ENCODE results near the gene KAT8.
A peak's percentile ranks its signal among the peaks of the same experiment; 100 is the strongest.

KAT8 gene

GRCh38 chr16:31105677-31106213 lies 11.7 kb upstream of the KAT8 start:
- TF ChIP-seq, protein P1, sequence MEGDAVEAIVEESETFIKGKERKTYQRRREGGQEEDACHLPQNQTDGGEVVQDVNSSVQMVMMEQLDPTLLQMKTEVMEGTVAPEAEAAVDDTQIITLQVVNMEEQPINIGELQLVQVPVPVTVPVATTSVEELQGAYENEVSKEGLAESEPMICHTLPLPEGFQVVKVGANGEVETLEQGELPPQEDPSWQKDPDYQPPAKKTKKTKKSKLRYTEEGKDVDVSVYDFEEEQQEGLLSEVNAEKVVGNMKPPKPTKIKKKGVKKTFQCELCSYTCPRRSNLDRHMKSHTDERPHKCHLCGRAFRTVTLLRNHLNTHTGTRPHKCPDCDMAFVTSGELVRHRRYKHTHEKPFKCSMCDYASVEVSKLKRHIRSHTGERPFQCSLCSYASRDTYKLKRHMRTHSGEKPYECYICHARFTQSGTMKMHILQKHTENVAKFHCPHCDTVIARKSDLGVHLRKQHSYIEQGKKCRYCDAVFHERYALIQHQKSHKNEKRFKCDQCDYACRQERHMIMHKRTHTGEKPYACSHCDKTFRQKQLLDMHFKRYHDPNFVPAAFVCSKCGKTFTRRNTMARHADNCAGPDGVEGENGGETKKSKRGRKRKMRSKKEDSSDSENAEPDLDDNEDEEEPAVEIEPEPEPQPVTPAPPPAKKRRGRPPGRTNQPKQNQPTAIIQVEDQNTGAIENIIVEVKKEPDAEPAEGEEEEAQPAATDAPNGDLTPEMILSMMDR (IDR thresholded peaks at IDR 0.05; ENCODE audit: low read depth, low read length): peak; percentile 82
- H3K4me3 ChIP-seq (ENCODE audit: low read depth, low read length): no peak overlapping the region

DNA sequence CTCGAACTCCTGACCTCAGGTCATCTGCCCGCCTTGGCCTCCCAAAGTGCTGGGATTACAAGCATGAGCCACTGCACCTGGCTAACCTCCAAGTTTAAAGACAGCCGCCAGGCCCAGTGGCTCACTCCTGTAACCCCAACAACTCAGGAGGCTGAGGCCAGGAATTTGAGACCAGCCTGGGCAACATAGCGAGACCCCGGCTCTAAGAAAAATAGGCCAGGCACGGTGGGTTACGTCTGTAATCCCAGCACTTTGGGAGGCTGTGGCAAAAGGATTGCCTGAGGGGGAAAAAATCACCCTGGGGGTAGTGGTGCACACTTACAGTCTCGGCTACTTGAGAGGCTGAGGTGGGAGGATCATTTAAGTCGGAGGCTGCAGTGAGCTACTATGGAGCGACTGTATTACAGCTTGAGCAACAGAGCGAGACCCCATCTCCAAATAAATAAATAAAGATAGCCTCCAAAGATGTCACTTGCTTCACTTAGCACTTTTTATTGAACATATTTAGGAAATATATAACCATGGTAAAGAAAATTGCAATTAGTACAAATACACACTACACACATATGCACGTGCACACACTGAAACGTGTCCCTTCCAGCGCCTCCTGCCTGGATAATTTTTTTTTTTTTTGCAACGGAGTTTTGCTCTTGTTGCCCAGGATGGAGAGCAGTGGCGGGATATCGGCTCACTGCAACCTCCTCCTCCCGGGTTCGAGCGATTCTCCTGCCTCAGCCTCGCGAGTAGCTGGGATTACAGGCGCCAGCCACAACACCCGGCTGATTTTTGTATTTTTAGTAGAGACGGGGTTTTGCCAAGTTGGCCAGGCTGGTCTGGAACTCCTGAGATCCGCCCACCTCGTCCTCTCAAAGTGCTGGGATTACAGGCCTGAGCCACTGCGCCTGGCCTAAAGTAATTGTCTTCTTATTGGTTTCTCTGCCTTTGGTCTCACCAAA lies 10.7 kb upstream of the KAT8 start:
- no peak overlapping the region for H3K4me3 ChIP-seq (ENCODE audit: low read depth, low read length)
- TF ChIP-seq, protein P1 (IDR thresholded peaks at IDR 0.05; ENCODE audit: low read depth, low read length): no peak

DNA sequence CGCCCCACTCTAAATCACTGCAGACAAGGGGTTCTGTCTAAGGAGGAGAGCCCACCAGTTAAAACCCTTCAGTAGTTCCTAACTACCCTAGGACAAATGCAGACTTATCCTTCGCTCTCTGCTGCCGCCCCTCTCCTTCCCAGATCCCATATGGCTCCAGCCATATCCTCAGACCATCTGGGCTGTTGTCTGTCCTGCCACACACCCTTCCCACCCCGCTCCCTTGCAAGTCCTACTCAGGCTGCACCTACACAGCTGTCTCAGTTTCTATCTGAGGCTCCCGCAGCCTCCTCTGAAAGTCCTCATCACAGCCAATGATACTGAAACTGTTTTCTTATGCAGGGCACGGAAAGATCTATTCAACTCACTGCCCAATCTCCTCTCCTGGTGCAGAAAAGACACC lies 10.0 kb upstream of the KAT8 start:
- TF ChIP-seq, protein P1 (IDR thresholded peaks at IDR 0.05; ENCODE audit: low read depth, low read length): no peak
- H3K4me3 ChIP-seq (ENCODE audit: low read depth, low read length): no peak overlapping the region

DNA sequence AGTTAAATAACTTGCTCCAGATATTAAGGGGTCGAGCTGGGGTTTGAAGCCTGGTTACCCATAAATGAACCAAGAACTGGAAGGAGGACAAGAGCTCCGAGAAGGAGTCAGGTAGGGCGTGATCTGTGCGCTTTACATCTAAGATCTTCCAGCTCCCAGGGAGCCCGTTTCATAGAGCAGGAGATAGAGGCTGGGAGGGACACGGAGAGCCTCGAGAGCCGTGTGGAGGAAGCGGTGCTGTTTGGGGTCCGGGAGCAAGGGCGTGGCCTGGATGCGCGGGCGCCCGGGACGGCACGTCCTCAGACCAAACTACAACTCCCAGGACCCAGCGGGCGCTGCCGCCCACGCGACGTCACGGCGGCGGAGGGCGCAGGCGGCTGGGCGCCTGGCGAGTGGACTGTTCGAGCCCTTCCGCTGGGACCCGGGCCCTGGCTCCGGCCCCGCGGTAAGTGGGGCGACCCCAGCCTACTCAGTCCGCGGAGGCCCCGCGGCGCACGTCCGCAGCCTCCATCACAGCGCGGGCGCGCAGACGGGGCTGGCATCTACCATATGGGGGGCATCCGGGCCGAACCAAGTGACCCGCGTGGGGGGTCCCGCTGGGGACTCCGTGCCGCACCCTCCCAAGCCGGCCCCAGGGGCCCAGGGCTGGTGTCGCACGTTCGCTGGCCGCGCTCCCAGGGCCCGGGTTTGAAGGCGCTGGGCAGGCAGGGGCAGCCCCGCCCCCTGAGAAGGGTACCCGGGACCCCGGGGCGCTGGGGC lies 9.2 kb upstream of the KAT8 start, which contains the start of gene BCKDK:
Gene BCKDK, plus strand, starts transcription at position 352 of the 759 bp plus-strand sequence. CDS start 838 bp downstream, outside the sequence.
- peak within 1 kb of the TSS; percentile 94 for H3K4me3 ChIP-seq (ENCODE audit: low read depth, low read length)
- TF ChIP-seq, protein P1 (IDR thresholded peaks at IDR 0.05; ENCODE audit: low read depth, low read length): no peak

- TF ChIP-seq, protein P1 (IDR thresholded peaks at IDR 0.05; ENCODE audit: low read depth, low read length): no peak
- H3K4me3 ChIP-seq (ENCODE audit: low read depth, low read length): peak overlapping the region; percentile 94
Measured at GRCh38 chr16:31108794-31109558, 8.5 kb upstream of the KAT8 start.

GRCh38 chr16:31109622-31110021 lies 7.8 kb upstream of the KAT8 start:
- TF ChIP-seq, protein P1 (IDR thresholded peaks at IDR 0.05; ENCODE audit: low read depth, low read length): no peak
- H3K4me3 ChIP-seq (ENCODE audit: low read depth, low read length): no peak overlapping the region

Data from WI38 (cell line).